Measurements from ENCODE around the gene ZNF329. TPM values are rescaled to one million over a fixed set of nuclear protein-coding genes. Genes with fewer than 3 reads are reported as not detected.

ZNF329 gene
- total and polyA plus RNA-seq, 2 of the 8 experiments (the other 6 are each of a cell fraction or from before 2014, with no cell fraction given): 5.8 to 11.2 TPM

DNA sequence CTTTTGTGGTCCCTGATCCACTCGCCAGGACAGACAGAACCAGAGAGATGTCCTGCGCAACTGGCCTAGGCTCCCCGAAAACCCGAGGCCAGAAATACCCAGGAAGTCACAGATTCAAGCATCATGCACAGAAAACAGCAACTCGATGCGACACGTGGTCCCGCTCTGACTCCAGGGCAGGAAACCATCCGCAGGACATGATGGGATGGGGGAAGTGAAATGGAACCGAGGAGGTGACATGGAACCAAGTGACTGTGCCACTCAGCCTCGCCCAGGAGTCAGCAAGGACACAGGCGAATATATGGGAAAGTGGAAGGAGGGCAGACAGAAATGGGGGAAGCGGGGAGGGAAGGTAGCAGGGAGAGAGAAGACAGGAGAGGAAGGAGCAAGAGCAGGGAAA lies 53.7 kb downstream of the ZNF329 start:
- peak overlapping the region in 1 of 4 experiments; percentile 59; a peak in 3 of 7 replicates for H3K9ac ChIP-seq (replicated peaks in 1 of 4; ENCODE audit: extremely low read depth in 1 of 4, low read depth in 3 of 4, low read length in 3 of 4)

More for the DNA sequence above, 53.7 kb downstream of the ZNF329 start:
- H2BK120ac ChIP-seq (replicated peaks; ENCODE audit: low read depth, low read length): no peak overlapping the region
- peak overlapping the region; percentile 97; the same call in 1 of the 2 replicates for H4K8ac ChIP-seq (ENCODE audit: extremely low read depth, insufficient read depth, low read length)
- H3K36me3 ChIP-seq (ENCODE audit: control insufficient read depth in 2 of 4, insufficient read depth in 4 of 4, low read length in 3 of 4): no peaks in the 10 kb centered on the region
- FAIRE-seq (no peak), DNase-seq (ENCODE audit: low read depth in 1 of 2, low spot score in 2 of 2) (no peak)
- H2BK15ac ChIP-seq (ENCODE audit: low read length): no peak overlapping the region
- H4K5ac ChIP-seq (ENCODE audit: insufficient read length, low read depth, low read length): no peak overlapping the region
- H3K9me3 ChIP-seq (ENCODE audit: insufficient read depth in 2 of 2, low read depth in 1 of 2, low read length in 1 of 2): peaks cover 1 to 7% of the 10 kb centered on the region in 2 experiments; a peak in 1 of 4 replicates
- H3K4me3 ChIP-seq (ENCODE audit: extremely low read depth in 1 of 4, insufficient read depth in 2 of 4, low read depth in 3 of 4, low read length in 4 of 4): peak overlapping the region in 2 of 4 experiments; percentile 82 to 99; a peak in 3 of 8 replicates
- H2BK5ac ChIP-seq (ENCODE audit: low read depth, low read length): peak overlapping the region; percentile 98; the same call in 1 of the 2 replicates
- H2AFZ ChIP-seq (ENCODE audit: low read length): no peak overlapping the region
- H4K20me1 ChIP-seq (replicated peaks in 1 of 2; ENCODE audit: control insufficient read depth in 1 of 2, insufficient read depth in 2 of 2, low read length in 2 of 2): no peaks in the 10 kb centered on the region
- H3K4me2 ChIP-seq (ENCODE audit: insufficient read depth in 1 of 2, low read depth in 2 of 2, low read length in 2 of 2): peak overlapping the region; percentile 69 to 73
- CTCF ChIA-PET (ENCODE audit: partially characterized antibody): interaction anchor here (1.0 to 1.5 kb wide), 2 partner anchors 54 to 75 kb away, joined by 3 to 7 read pairs; no protein-coding TSS in a partner anchor
- H3K27me3 ChIP-seq (replicated peaks in 1 of 4; ENCODE audit: control insufficient read depth in 3 of 4, extremely low read depth in 1 of 4, insufficient read depth in 3 of 4, low read length in 3 of 4): no peaks in the 10 kb centered on the region
- peak overlapping the region; percentile 97 for H2BK12ac ChIP-seq (ENCODE audit: low read depth, low read length)
- 0 out of 2 replicates have a peak overlapping the region, but pooled peaks have one; percentile 32 for H2BK20ac ChIP-seq (ENCODE audit: low read length)
- H3K23me2 ChIP-seq (ENCODE audit: low read depth, low read length): peaks cover 2% of the 10 kb centered on the region; the same call in 1 of the 2 replicates
- H3K79me1 ChIP-seq (ENCODE audit: low read depth, low read length): peaks cover 4% of the 10 kb centered on the region; the same call in 1 of the 2 replicates
- H2AK5ac ChIP-seq (ENCODE audit: low read depth, low read length): peak overlapping the region; percentile 88; the same call in 1 of the 2 replicates
- no peak overlapping the region for H3K4ac ChIP-seq (replicated peaks; ENCODE audit: insufficient read length, low read depth, low read length)
- H3K4me1 ChIP-seq (replicated peaks in 1 of 4; ENCODE audit: control insufficient read depth in 3 of 4, insufficient read depth in 4 of 4, low read length in 3 of 4): peaks cover 0 to 5% (median 4%) of the 10 kb centered on the region in 4 experiments; a peak in 5 of 7 replicates
- H3K18ac ChIP-seq (ENCODE audit: extremely low read depth, low read length): no peak overlapping the region; the same call in 1 of the 2 replicates
- peak overlapping the region; percentile 75; the same call in 1 of the 2 replicates for H3K27ac ChIP-seq (ENCODE audit: low read depth, low read length)
- no peak overlapping the region for H3K56ac ChIP-seq (replicated peaks; ENCODE audit: insufficient read length, low read depth, low read length)
- WGBS, 2 experiments (ENCODE audit: extremely low coverage in 1 of 2, insufficient coverage in 1 of 2, insufficient read length in 1 of 2, insufficient replicate concordance in 2 of 2, low coverage in 1 of 2, low lambda C conversion rate in 2 of 2, missing lambda C conversion rate in 1 of 2): 88% methylated on average over 12 of the region's 13 CpGs; no CpG with 5 or more reads in 1 of the 2 experiments
- peaks cover 0 to 16% of the 10 kb centered on the region in 2 experiments; a peak in 1 of 4 replicates for H3K79me2 ChIP-seq (ENCODE audit: control insufficient read depth in 1 of 2, insufficient read depth in 2 of 2, low read length in 2 of 2)
- H3K23ac ChIP-seq (ENCODE audit: insufficient read length): no peak overlapping the region
- POLR2A ChIA-PET (ENCODE audit: partially characterized antibody): interaction anchor here (1.0 to 2.5 kb wide), 9 partner anchors 10 to 95 kb away, joined by 3 to 9 read pairs (median 5); partner anchors contain the start of genes ZNF135 and ZNF606
- TF ChIP-seq SAP30 (IDR thresholded peaks at IDR 0.05; ENCODE audit: insufficient read depth, insufficient replicate concordance, low read length): no peak
- TF ChIP-seq RFX5 (IDR thresholded peaks at IDR 0.05; ENCODE audit: borderline replicate concordance, low read depth, low read length): no peak
- no peak for TF ChIP-seq PHF8 (conservative IDR thresholded peaks at IDR 0.05; ENCODE audit: low read depth, low read length)
- no peak for TF ChIP-seq SIRT6 (IDR thresholded peaks at IDR 0.05; ENCODE audit: low read length)
- TF ChIP-seq TAF7 (optimal IDR thresholded peaks at IDR 0.05; ENCODE audit: borderline replicate concordance, low read depth, low read length): no peak
- no peak for TF ChIP-seq CBX8 (IDR thresholded peaks at IDR 0.05; ENCODE audit: borderline replicate concordance, low read depth, low read length)
- TF ChIP-seq TEAD4 (IDR thresholded peaks at IDR 0.05; ENCODE audit: low read depth, low read length): no peak
- no peak for TF ChIP-seq RXRA (IDR thresholded peaks at IDR 0.05; ENCODE audit: insufficient read depth, low read depth, low read length)
- no peak for TF ChIP-seq ASH2L (IDR thresholded peaks at IDR 0.05; ENCODE audit: low read length)
- peak overlapping the region; percentile 29 for H4K91ac ChIP-seq (replicated peaks; ENCODE audit: insufficient read length, low read length)
- no peak overlapping the region for H3K14ac ChIP-seq (ENCODE audit: insufficient read length)
